AG09319 (cell line): ENCODE results near the gene SCFD2.

ENCODE experiments used
- DNase-seq: peaks from one replicate; pipeline ENCODE4 v3.0.0-alpha.2; 2010; ENCODE audit warnings: low read depth; ENCODE audit errors: extremely low read depth
- CTCF ChIP-seq: IDR thresholded peaks from 2 replicates; pipeline ENCODE4 v1.5.1; 2011; ENCODE audit warnings: low read depth, mild to moderate bottlenecking, inconsistent platforms, low read length, moderate library complexity

The SCFD2 gene

GRCh38 chr4:53371843-53372521 lies 6.1 kb upstream of the SCFD2 start:
- DNase-seq, result no peak
- TF ChIP-seq CTCF, result no peak

GRCh38 chr4:53371049-53371448 lies 5.2 kb upstream of the SCFD2 start:
- no peak for DNase-seq

GRCh38 chr4:53367721-53368120 lies 1.9 kb upstream of the SCFD2 start:
- DNase-seq, result no peak
- TF ChIP-seq CTCF, result no peak

More at GRCh38 chr4:53371049-53371448, 5.2 kb upstream of the SCFD2 start:
- no peak for TF ChIP-seq CTCF

- no peak for TF ChIP-seq CTCF
- no peak for DNase-seq
Observed at GRCh38 chr4:53366301-53366716, 448 bp upstream of the SCFD2 start.

GRCh38 chr4:53365121-53365485 lies 758 bp downstream of the SCFD2 start:
- TF ChIP-seq CTCF, result no peak
- DNase-seq, result no peak

GRCh38 chr4:53364624-53365023 lies 1.2 kb downstream of the SCFD2 start:
- no peak for TF ChIP-seq CTCF
- DNase-seq, result no peak

GRCh38 chr4:53362093-53362492 lies 3.8 kb downstream of the SCFD2 start:
- no peak for TF ChIP-seq CTCF
- DNase-seq, result no peak
